ENCODE data around the gene SEC24C.
A peak's percentile ranks its signal among the peaks of the same experiment; 100 is the strongest.

Gene SEC24C

DNA sequence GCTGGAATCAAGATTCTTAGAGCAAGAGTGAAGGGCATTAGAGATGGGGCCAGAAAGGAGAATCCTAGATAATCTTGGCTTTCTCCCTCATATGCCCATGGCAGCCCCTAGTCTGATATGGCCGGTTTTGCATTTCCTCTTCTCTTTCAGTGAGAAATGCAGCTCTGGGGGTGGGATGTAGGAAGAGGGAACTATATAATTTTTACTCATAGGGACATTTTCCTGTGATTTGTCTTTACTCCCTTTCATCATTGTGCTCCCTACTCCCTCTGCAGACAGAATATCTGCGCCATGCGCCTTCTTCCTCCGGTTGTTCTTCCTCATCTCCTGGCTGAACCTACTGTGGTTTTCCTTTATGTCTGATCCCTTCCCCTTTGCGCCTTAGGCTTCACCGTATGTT, 20.9 kb downstream of the SEC24C start:
- peaks cover 80% of the 10 kb centered on the region for H3K36me3 Mint-ChIP-seq (ENCODE audit: low read depth)

DNA sequence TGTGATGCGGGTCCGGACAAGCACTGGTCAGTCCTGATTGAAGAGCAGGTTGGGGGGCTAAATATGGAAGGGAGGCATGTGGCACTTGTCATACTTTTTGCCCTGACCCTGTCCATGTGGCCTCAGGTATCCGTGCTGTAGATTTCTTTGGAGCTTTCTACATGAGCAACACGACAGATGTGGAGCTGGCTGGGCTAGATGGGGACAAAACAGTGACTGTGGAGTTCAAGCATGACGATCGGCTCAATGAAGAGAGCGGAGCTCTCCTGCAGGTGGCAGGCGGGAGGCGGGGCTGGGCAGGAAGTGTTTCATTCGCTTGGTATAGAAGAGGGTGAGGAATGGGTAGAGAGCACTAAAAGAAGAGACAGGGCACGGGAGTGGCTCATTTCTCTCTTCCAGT, 24.7 kb downstream of the SEC24C start:
- H3K4me1 Mint-ChIP-seq: peaks cover 24% of the 10 kb centered on the region
- no peaks in the 10 kb centered on the region for H3K27me3 Mint-ChIP-seq (ENCODE audit: low read depth, poor library complexity)
- no peaks in the 10 kb centered on the region for H3K9me3 Mint-ChIP-seq
- no peak for DNase-seq
- H3K4me3 Mint-ChIP-seq: no peak overlapping the region
- H3K27ac Mint-ChIP-seq: peak overlapping the region; percentile 76
- TF ChIP-seq, protein P1, sequence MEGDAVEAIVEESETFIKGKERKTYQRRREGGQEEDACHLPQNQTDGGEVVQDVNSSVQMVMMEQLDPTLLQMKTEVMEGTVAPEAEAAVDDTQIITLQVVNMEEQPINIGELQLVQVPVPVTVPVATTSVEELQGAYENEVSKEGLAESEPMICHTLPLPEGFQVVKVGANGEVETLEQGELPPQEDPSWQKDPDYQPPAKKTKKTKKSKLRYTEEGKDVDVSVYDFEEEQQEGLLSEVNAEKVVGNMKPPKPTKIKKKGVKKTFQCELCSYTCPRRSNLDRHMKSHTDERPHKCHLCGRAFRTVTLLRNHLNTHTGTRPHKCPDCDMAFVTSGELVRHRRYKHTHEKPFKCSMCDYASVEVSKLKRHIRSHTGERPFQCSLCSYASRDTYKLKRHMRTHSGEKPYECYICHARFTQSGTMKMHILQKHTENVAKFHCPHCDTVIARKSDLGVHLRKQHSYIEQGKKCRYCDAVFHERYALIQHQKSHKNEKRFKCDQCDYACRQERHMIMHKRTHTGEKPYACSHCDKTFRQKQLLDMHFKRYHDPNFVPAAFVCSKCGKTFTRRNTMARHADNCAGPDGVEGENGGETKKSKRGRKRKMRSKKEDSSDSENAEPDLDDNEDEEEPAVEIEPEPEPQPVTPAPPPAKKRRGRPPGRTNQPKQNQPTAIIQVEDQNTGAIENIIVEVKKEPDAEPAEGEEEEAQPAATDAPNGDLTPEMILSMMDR (IDR thresholded peaks at IDR 0.05): no peak
- H3K36me3 Mint-ChIP-seq (ENCODE audit: low read depth): peaks cover 66% of the 10 kb centered on the region

More for the DNA sequence above, 20.9 kb downstream of the SEC24C start:
- DNase-seq: no peak
- TF ChIP-seq, protein P1 (IDR thresholded peaks at IDR 0.05): no peak
- H3K4me3 Mint-ChIP-seq: no peak overlapping the region
- no peaks in the 10 kb centered on the region for H3K27me3 Mint-ChIP-seq (ENCODE audit: low read depth, poor library complexity)
- no peaks in the 10 kb centered on the region for H3K4me1 Mint-ChIP-seq
- no peaks in the 10 kb centered on the region for H3K9me3 Mint-ChIP-seq
- H3K27ac Mint-ChIP-seq: no peak overlapping the region

- Mint-ChIP-seq H3K27ac (peak overlapping the region; percentile 76), H3K4me3 (no peak overlapping the region), H3K27me3 (ENCODE audit: low read depth, poor library complexity) (no peaks in the 10 kb centered on the region), H3K9me3 (no peaks in the 10 kb centered on the region), H3K36me3 (ENCODE audit: low read depth) (peaks cover 67% of the 10 kb centered on the region), H3K4me1 (peaks cover 29% of the 10 kb centered on the region)
- TF ChIP-seq, protein P1 (IDR thresholded peaks at IDR 0.05): no peak
- no peak for DNase-seq
Observed at GRCh38 chr10:73769396-73769795, 25.2 kb downstream of the SEC24C start.

- Mint-ChIP-seq H3K27me3 (ENCODE audit: low read depth, poor library complexity) (no peaks in the 10 kb centered on the region), H3K9me3 (no peaks in the 10 kb centered on the region), H3K36me3 (ENCODE audit: low read depth) (peaks cover 58% of the 10 kb centered on the region), H3K4me3 (peak overlapping the region; percentile 93), H3K27ac (peak overlapping the region; percentile 96), H3K4me1 (peaks cover 46% of the 10 kb centered on the region)
- DNase-seq: peak; percentile 91
- TF ChIP-seq, protein P1 (IDR thresholded peaks at IDR 0.05): no peak
Observed at GRCh38 chr10:73771722-73772280, 27.6 kb downstream of the SEC24C start.

- TF ChIP-seq, protein P1 (IDR thresholded peaks at IDR 0.05): no peak
- Mint-ChIP-seq H3K4me3 (peak overlapping the region; percentile 93), H3K27ac (peak overlapping the region; percentile 96), H3K27me3 (ENCODE audit: low read depth, poor library complexity) (no peaks in the 10 kb centered on the region), H3K36me3 (ENCODE audit: low read depth) (peaks cover 62% of the 10 kb centered on the region), H3K4me1 (peaks cover 49% of the 10 kb centered on the region), H3K9me3 (no peaks in the 10 kb centered on the region)
- DNase-seq: peak; percentile 76
Observed at GRCh38 chr10:73772281-73773151, 28.3 kb downstream of the SEC24C start.
